Spleen (tissue), 7 donors: Measurements from ENCODE around the gene TADA2B.

Source experiments
- CTCF ChIP-seq, 11 experiments: fragments of 200-600 bp in 7 of 11; fragments of 450-650 bp in 4 of 11; sonication (generic) in 4 of 11; IDR thresholded peaks in 8 of 11; conservative IDR thresholded peaks in 3 of 11; 1 replicate in 7 of 11; 2 replicates in 4 of 11; pipeline versions ENCODE4 v1.4.0 to v1.8.0; 2016 to 2021; ENCODE audit warnings: antibody characterized with exemption in 11 of 11, inconsistent platforms in 4 of 11, mild to moderate bottlenecking in 1 of 11
- POLR2A ChIP-seq, 3 donors: fragments of 450-650 bp; IDR thresholded peaks; one replicate each; pipeline ENCODE4 v1.5.1; 2017; ENCODE audit warnings: antibody characterized with exemption in 3 of 3, mild to moderate bottlenecking in 1 of 3
- POLR2AphosphoS5 ChIP-seq, 3 donors: sonication (generic); formaldehyde crosslinking; IDR thresholded peaks; one replicate each; pipeline ENCODE4 v1.5.1; 2017; ENCODE audit warnings: antibody characterized with exemption in 3 of 3
- donor health status: DM: no; HTN: no; CAD: no; lungs with moderate emphysema.
- donor health status: DM: no; HTN: no; CAD: no.
- donor health status: DM: no; HTN: no; CAD: no.

- TF ChIP-seq CTCF (IDR thresholded peaks at IDR 0.05 in 8 of 11, conservative IDR thresholded peaks at IDR 0.05 in 3 of 11) (no peak), POLR2A (IDR thresholded peaks at IDR 0.05) (no peak), POLR2AphosphoS5 (IDR thresholded peaks at IDR 0.05) (no peak)
These were observed 5.5 kb downstream of the TADA2B start for GRCh38 chr4:7048642-7049041.
